NCI-H2107 (cell line): ENCODE results near the gene CDK19.
"Not testable (repeated sequence)": the region's sequence is repeated elsewhere in the genome, so short reads cannot be mapped to it uniquely, and the experiment has no call there.

ENCODE experiments used
- DNase-seq: peaks from one replicate; lab custom pipeline; 2025; lab: John Stamatoyannopoulos, UW

Gene CDK19

GRCh38 chr6:110815411-110816409, at the start of gene CDK19:
Gene CDK19, minus strand, starts transcription at chr6:110815469. Its CDS starts 333 bp downstream, at chr6:110815136.
- peak; percentile 96 for DNase-seq

GRCh38 chr6:110864824-110865223, 49.6 kb upstream of the CDK19 start:
- no peak for DNase-seq

- no peak for DNase-seq
Observed at GRCh38 chr6:110859335-110859792, 44.1 kb upstream of the CDK19 start.

- no peak for DNase-seq
Observed at GRCh38 chr6:110858562-110859214, 43.4 kb upstream of the CDK19 start.

GRCh38 chr6:110858016-110858415, 42.7 kb upstream of the CDK19 start:
- DNase-seq, result no peak

- DNase-seq, result no peak
Observed at GRCh38 chr6:110856296-110856695, 41.0 kb upstream of the CDK19 start.

GRCh38 chr6:110853754-110854477, 38.6 kb upstream of the CDK19 start:
- no peak for DNase-seq

- DNase-seq, result no peak
Observed at GRCh38 chr6:110852773-110853172, 37.5 kb upstream of the CDK19 start.

- DNase-seq, result no peak
Observed at GRCh38 chr6:110849781-110850180, 34.5 kb upstream of the CDK19 start.

- DNase-seq, result no peak
Observed at GRCh38 chr6:110841266-110841665, 26.0 kb upstream of the CDK19 start.

- not testable (repeated sequence) for DNase-seq
Observed at GRCh38 chr6:110835751-110836150, 20.5 kb upstream of the CDK19 start.

- DNase-seq, result no peak
Observed at GRCh38 chr6:110833831-110834230, 18.6 kb upstream of the CDK19 start.

- DNase-seq, result no peak
Observed at GRCh38 chr6:110831405-110831804, 16.1 kb upstream of the CDK19 start.

- no peak for DNase-seq
Observed at GRCh38 chr6:110828396-110828795, 13.1 kb upstream of the CDK19 start.

- no peak for DNase-seq
Observed at GRCh38 chr6:110826236-110827129, 11.2 kb upstream of the CDK19 start.

- no peak for DNase-seq
Observed at GRCh38 chr6:110823146-110823545, 7.9 kb upstream of the CDK19 start.

- DNase-seq, result no peak
Observed at GRCh38 chr6:110822249-110822648, 7.0 kb upstream of the CDK19 start.

- DNase-seq, result no peak
Observed at GRCh38 chr6:110816677-110817076, 1.4 kb upstream of the CDK19 start.

GRCh38 chr6:110815015-110815410, 256 bp downstream of the CDK19 start:
- DNase-seq, result peak; percentile 82

- DNase-seq, result no peak
Observed at GRCh38 chr6:110814102-110815014, 911 bp downstream of the CDK19 start.
